Astrocyte (in vitro differentiated cells and primary cell): ENCODE data around the gene HACD4.

Source experiments
- CTCF ChIP-seq: IDR thresholded peaks from 2 replicates; pipeline ENCODE4 v1.5.1; 2011; ENCODE audit warnings: low read depth, mild to moderate bottlenecking, inconsistent platforms, low read length, moderate library complexity; ENCODE audit not compliant: insufficient read depth
- EZH2 ChIP-seq: IDR thresholded peaks from 2 replicates; pipeline ENCODE4 v1.6.1; 2012; ENCODE audit warnings: mild to moderate bottlenecking, low read length, inconsistent platforms; ENCODE audit not compliant: insufficient read depth

- TF ChIP-seq CTCF = no peak
- TF ChIP-seq EZH2 = no peak
Observed at GRCh38 chr9:21043841-21044240, 12.4 kb upstream of the HACD4 start.
